Small intestine (tissue), 7 donors: ENCODE measurements around the gene AMMECR1. TPM values are rescaled to one million over a fixed set of nuclear protein-coding genes. Genes with fewer than 3 reads are reported as not detected.
"Not testable (repeated sequence)": the region's sequence is repeated elsewhere in the genome, so short reads cannot be mapped to it uniquely, and the experiment has no call there.

Source experiments
- DNase-seq, 2 donors: peaks; one replicate each; pipeline versions ENCODE4 v3.0.0 to v3.0.0-alpha.2; 2013
- FAIRE-seq: peaks from 2 replicates; lab custom pipeline; 2012; peaks lifted over from hg19 to GRCh38; lab: Jason Lieb, UNC
- H3K27ac ChIP-seq, 3 donors: one replicate each; pipeline ENCODE4 v1.5.1; 2013; ENCODE audit warnings: low read length in 2 of 3, mild to moderate bottlenecking in 2 of 3, control low read depth in 1 of 3, inconsistent platforms in 1 of 3, low read depth in 1 of 3, moderate library complexity in 1 of 3
- H3K27me3 ChIP-seq, 3 donors: one replicate each; pipeline ENCODE4 v1.6.1; 2013; ENCODE audit warnings: low read length in 3 of 3, inconsistent platforms in 1 of 3; ENCODE audit not compliant: control insufficient read depth in 3 of 3, insufficient read depth in 3 of 3
- H3K36me3 ChIP-seq, 3 donors: one replicate each; pipeline ENCODE4 v1.6.1; 2013; ENCODE audit warnings: low read length in 3 of 3, inconsistent platforms in 1 of 3, low read depth in 1 of 3, mild to moderate bottlenecking in 1 of 3, moderate library complexity in 1 of 3; ENCODE audit not compliant: control insufficient read depth in 3 of 3, insufficient read depth in 2 of 3
- H3K4me1 ChIP-seq, 3 donors: one replicate each; pipeline ENCODE4 v1.6.1; 2013; ENCODE audit warnings: low read length in 2 of 3, inconsistent platforms in 1 of 3, low read depth in 1 of 3, mild to moderate bottlenecking in 1 of 3, moderate library complexity in 1 of 3; ENCODE audit not compliant: control insufficient read depth in 3 of 3, insufficient read depth in 2 of 3
- H3K4me3 ChIP-seq, 3 donors: one replicate each; pipeline ENCODE4 v1.5.1; 2013; ENCODE audit warnings: low read length in 3 of 3, control low read depth in 1 of 3, inconsistent platforms in 1 of 3, low read depth in 1 of 3, mild to moderate bottlenecking in 1 of 3, moderate library complexity in 1 of 3
- H3K9me3 ChIP-seq, 2 donors: one replicate each; pipeline ENCODE4 v1.6.1; 2013; ENCODE audit warnings: low read depth in 1 of 2, low read length in 1 of 2; ENCODE audit not compliant: control insufficient read depth in 2 of 2, insufficient read depth in 1 of 2
- WGBS, 3 donors: extraction: QIAGEN DNeasy Blood & Tissue Kit; methylation state at CpG; one replicate each; pipeline ENCODE4 v1.1.7; 2013; 5-methylcytosine and 5-hydroxymethylcytosine counted together
- polyA plus RNA-seq, 4 donors: library from polyadenylated mRNA; stranded (reverse) in 3 of 4; unstranded in 1 of 4; fragments of 200-250 nt in 3 of 4; fragments of 120-200 nt in 1 of 4; gene quantifications; one replicate each; pipeline versions ENCODE4 v1.2.1 to v1.2.3, GENCODE V29; 2013
- donor health status: healthy with polysubstance abuse.
- donor health status: control.
- donor health status: control.
- donor health status: Bipolar disorder and iron deficiency.
- donor health status: healthy.

Gene AMMECR1
- polyA plus RNA-seq, 4 donors = 2.2 to 10.6 (median 4.1) TPM

GRCh38 chrX:110156167-110156754 is 161.6 kb downstream of the AMMECR1 start:
- Histone ChIP-seq H3K27ac (no peak overlapping the region), H3K36me3 (peaks cover 0 to 5% (median 0%) of the 10 kb centered on the region in 3 donors), H3K4me3 (no peak overlapping the region), H3K27me3 (no peaks in the 10 kb centered on the region), H3K4me1 (no peaks in the 10 kb centered on the region), H3K9me3 (no peaks in the 10 kb centered on the region)
- 55 to 82% (median 64%) methylated on average over 6 of the region's 6 CpGs for WGBS, 3 donors
- peak in 1 of 2 donors; percentile 13 for DNase-seq
- no peak for FAIRE-seq

GRCh38 chrX:110155759-110156158 is 162.1 kb downstream of the AMMECR1 start:
- Histone ChIP-seq H3K27ac (no peak overlapping the region), H3K27me3 (no peaks in the 10 kb centered on the region), H3K9me3 (no peaks in the 10 kb centered on the region), H3K4me3 (no peak overlapping the region), H3K36me3 (peaks cover 0 to 3% (median 0%) of the 10 kb centered on the region in 3 donors), H3K4me1 (no peaks in the 10 kb centered on the region)
- DNase-seq (no peak), FAIRE-seq (no peak)
- WGBS, 3 donors = 54 to 91% (median 80%) methylated on average over 1 of the region's 1 CpG

- not testable (repeated sequence) for FAIRE-seq, H3K36me3 ChIP-seq, H3K4me1 ChIP-seq, H3K4me3 ChIP-seq, H3K27me3 ChIP-seq, DNase-seq, H3K9me3 ChIP-seq, H3K27ac ChIP-seq
- 64 to 88% (median 85%) methylated on average over 4 to 5 of the region's 5 CpGs for WGBS, 3 donors
Measured at GRCh38 chrX:110154328-110154727, 163.6 kb downstream of the AMMECR1 start.

- WGBS, 3 donors = 79 to 88% (median 83%) methylated on average over 2 of the region's 2 CpGs
- DNase-seq = no peak
- FAIRE-seq = no peak
- Histone ChIP-seq H3K27ac (no peak overlapping the region), H3K4me1 (no peaks in the 10 kb centered on the region), H3K9me3 (no peaks in the 10 kb centered on the region), H3K4me3 (no peak overlapping the region), H3K27me3 (no peaks in the 10 kb centered on the region), H3K36me3 (peaks cover 0 to 4% (median 0%) of the 10 kb centered on the region in 3 donors)
Measured at GRCh38 chrX:110153896-110154295, 164.0 kb downstream of the AMMECR1 start.

GRCh38 chrX:110153244-110153643 is 164.6 kb downstream of the AMMECR1 start:
- whole genome bisulfite sequencing, 3 donors = 66 to 95% (median 76%) methylated on average over 2 of the region's 2 CpGs
- Histone ChIP-seq H3K27me3 (no peaks in the 10 kb centered on the region), H3K9me3 (no peaks in the 10 kb centered on the region), H3K4me3 (no peak overlapping the region), H3K36me3 (peaks cover 0 to 7% (median 0%) of the 10 kb centered on the region in 3 donors), H3K4me1 (no peaks in the 10 kb centered on the region), H3K27ac (no peak overlapping the region)
- FAIRE-seq (no peak), DNase-seq (no peak)

GRCh38 chrX:110146521-110146920 is 171.4 kb downstream of the AMMECR1 start:
- no peak overlapping the region for H3K4me3 ChIP-seq
- DNase-seq (peak; percentile 66 to 73), FAIRE-seq (no peak)
- H3K36me3 ChIP-seq = peaks cover 0 to 14% (median 0%) of the 10 kb centered on the region in 3 donors
- 15 to 29% (median 15%) methylated on average over 2 of the region's 2 CpGs for WGBS, 3 donors
- no peaks in the 10 kb centered on the region for H3K9me3 ChIP-seq
- no peaks in the 10 kb centered on the region for H3K27me3 ChIP-seq
- H3K27ac ChIP-seq = peak overlapping the region in 1 of 3 donors; percentile 23
- peaks cover 0 to 4% (median 0%) of the 10 kb centered on the region in 3 donors for H3K4me1 ChIP-seq

- no peak overlapping the region for H3K4me3 ChIP-seq
- no peaks in the 10 kb centered on the region for H3K27me3 ChIP-seq
- DNase-seq (peak; percentile 5 to 14), FAIRE-seq (no peak)
- peaks cover 0 to 14% (median 0%) of the 10 kb centered on the region in 3 donors for H3K36me3 ChIP-seq
- peaks cover 0 to 4% (median 0%) of the 10 kb centered on the region in 3 donors for H3K4me1 ChIP-seq
- H3K27ac ChIP-seq = peak overlapping the region in 1 of 3 donors; percentile 23
- no peaks in the 10 kb centered on the region for H3K9me3 ChIP-seq
- 16 to 19% (median 18%) methylated on average over 4 of the region's 4 CpGs for WGBS, 3 donors
Measured at GRCh38 chrX:110145854-110146253, 172.0 kb downstream of the AMMECR1 start.

- no peak overlapping the region for H3K27ac ChIP-seq
- DNase-seq (no peak), FAIRE-seq (no peak)
- no peaks in the 10 kb centered on the region for H3K9me3 ChIP-seq
- no peaks in the 10 kb centered on the region for H3K27me3 ChIP-seq
- H3K4me1 ChIP-seq = peaks cover 0 to 4% (median 0%) of the 10 kb centered on the region in 3 donors
- H3K36me3 ChIP-seq = peaks cover 0 to 14% (median 0%) of the 10 kb centered on the region in 3 donors
- H3K4me3 ChIP-seq = no peak overlapping the region
Measured at GRCh38 chrX:110145311-110145710, 172.6 kb downstream of the AMMECR1 start.
